ENCODE results near the gene ZMYND19.
"Not testable (repeated sequence)": the region's sequence is repeated elsewhere in the genome, so short reads cannot be mapped to it uniquely, and the experiment has no call there.

The ZMYND19 gene

GRCh38 chr9:137552022-137552768 lies 38.1 kb downstream of the ZMYND19 start:
- Histone ChIP-seq H3K36me3 (replicated peaks; ENCODE audit: insufficient read depth, low read length) (no peaks in the 10 kb centered on the region), H3K9ac (ENCODE audit: low read length) (peak overlapping the region; percentile 78), H3K4me2 (ENCODE audit: low read depth, low read length) (peak overlapping the region; percentile 77), H3K9me2 (replicated peaks; ENCODE audit: insufficient read depth, low read length) (no peaks in the 10 kb centered on the region), H3K27me3 (replicated peaks; ENCODE audit: insufficient read depth, low read length) (no peaks in the 10 kb centered on the region), H3F3A (ENCODE audit: insufficient read depth, low read length) (peaks cover 25% of the 10 kb centered on the region), H4K20me1 (ENCODE audit: insufficient read depth, low read length) (no peaks in the 10 kb centered on the region), H3K79me2 (ENCODE audit: low read length) (peaks cover 8% of the 10 kb centered on the region), H3K9me3 (replicated peaks; ENCODE audit: insufficient read depth, low read length) (no peaks in the 10 kb centered on the region), H3K4me3 (ENCODE audit: low read length) (peak overlapping the region; percentile 95), H2AFZ (ENCODE audit: low read length) (peak overlapping the region; percentile 89), H3K4me1 (ENCODE audit: low read length) (no peaks in the 10 kb centered on the region), H3K27ac (ENCODE audit: low read length) (peak overlapping the region; percentile 42; the same call in 1 of the 2 replicates)
- DNase-seq: no peak
- no peak for TF ChIP-seq EZH2 (optimal IDR thresholded peaks at IDR 0.05; ENCODE audit: low read depth, low read length)
- TF ChIP-seq, protein P1, sequence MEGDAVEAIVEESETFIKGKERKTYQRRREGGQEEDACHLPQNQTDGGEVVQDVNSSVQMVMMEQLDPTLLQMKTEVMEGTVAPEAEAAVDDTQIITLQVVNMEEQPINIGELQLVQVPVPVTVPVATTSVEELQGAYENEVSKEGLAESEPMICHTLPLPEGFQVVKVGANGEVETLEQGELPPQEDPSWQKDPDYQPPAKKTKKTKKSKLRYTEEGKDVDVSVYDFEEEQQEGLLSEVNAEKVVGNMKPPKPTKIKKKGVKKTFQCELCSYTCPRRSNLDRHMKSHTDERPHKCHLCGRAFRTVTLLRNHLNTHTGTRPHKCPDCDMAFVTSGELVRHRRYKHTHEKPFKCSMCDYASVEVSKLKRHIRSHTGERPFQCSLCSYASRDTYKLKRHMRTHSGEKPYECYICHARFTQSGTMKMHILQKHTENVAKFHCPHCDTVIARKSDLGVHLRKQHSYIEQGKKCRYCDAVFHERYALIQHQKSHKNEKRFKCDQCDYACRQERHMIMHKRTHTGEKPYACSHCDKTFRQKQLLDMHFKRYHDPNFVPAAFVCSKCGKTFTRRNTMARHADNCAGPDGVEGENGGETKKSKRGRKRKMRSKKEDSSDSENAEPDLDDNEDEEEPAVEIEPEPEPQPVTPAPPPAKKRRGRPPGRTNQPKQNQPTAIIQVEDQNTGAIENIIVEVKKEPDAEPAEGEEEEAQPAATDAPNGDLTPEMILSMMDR (IDR thresholded peaks at IDR 0.05; ENCODE audit: low read length): no peak

GRCh38 chr9:137551264-137552021 lies 38.9 kb downstream of the ZMYND19 start, which contains the start of gene MRPL41:
MRPL41 (plus strand) TSS chr9:137551879; CDS start chr9:137552082, 203 bp downstream.
- H2AFZ ChIP-seq (ENCODE audit: low read length): peak within 1 kb of the TSS; percentile 89

GRCh38 chr9:137550958-137551263 lies 39.4 kb downstream of the ZMYND19 start:
- H3K9me2 ChIP-seq (replicated peaks; ENCODE audit: insufficient read depth, low read length); H4K20me1 ChIP-seq (ENCODE audit: insufficient read depth, low read length); H3K4me1 ChIP-seq (ENCODE audit: low read length); H3K27ac ChIP-seq (ENCODE audit: low read length); H3K79me2 ChIP-seq (ENCODE audit: low read length); H3K36me3 ChIP-seq (replicated peaks; ENCODE audit: insufficient read depth, low read length); DNase-seq; H3K9me3 ChIP-seq (replicated peaks; ENCODE audit: insufficient read depth, low read length); H3K27me3 ChIP-seq (replicated peaks; ENCODE audit: insufficient read depth, low read length): not testable (repeated sequence)
- H2AFZ ChIP-seq (ENCODE audit: low read length): peak overlapping the region; percentile 88
- peak overlapping the region; percentile 72 for H3K4me3 ChIP-seq (ENCODE audit: low read length)
- peak overlapping the region; percentile 81 for H3K4me2 ChIP-seq (ENCODE audit: low read depth, low read length)
- H3F3A ChIP-seq (ENCODE audit: insufficient read depth, low read length): peaks cover 25% of the 10 kb centered on the region
- H3K9ac ChIP-seq (ENCODE audit: low read length): peak overlapping the region; percentile 33; the same call in 1 of the 2 replicates

More at GRCh38 chr9:137551264-137552021, 38.9 kb downstream of the ZMYND19 start, which contains the start of gene MRPL41:
- Histone ChIP-seq H4K20me1 (ENCODE audit: insufficient read depth, low read length) (no peaks in the 10 kb centered on the region), H3K27me3 (replicated peaks; ENCODE audit: insufficient read depth, low read length) (no peaks in the 10 kb centered on the region), H3K9me2 (replicated peaks; ENCODE audit: insufficient read depth, low read length) (no peaks in the 10 kb centered on the region), H3K36me3 (replicated peaks; ENCODE audit: insufficient read depth, low read length) (no peaks in the 10 kb centered on the region), H3K79me2 (ENCODE audit: low read length) (peaks cover 8% of the 10 kb centered on the region), H3K4me3 (ENCODE audit: low read length) (peak within 1 kb of the TSS; percentile 95), H3K9me3 (replicated peaks; ENCODE audit: insufficient read depth, low read length) (no peaks in the 10 kb centered on the region), H3K9ac (ENCODE audit: low read length) (peak within 1 kb of the TSS; percentile 78), H3K4me2 (ENCODE audit: low read depth, low read length) (peak within 1 kb of the TSS; percentile 81), H3F3A (ENCODE audit: insufficient read depth, low read length) (peaks cover 25% of the 10 kb centered on the region), H3K4me1 (ENCODE audit: low read length) (no peaks in the 10 kb centered on the region), H3K27ac (ENCODE audit: low read length) (peak within 1 kb of the TSS; percentile 42; the same call in 1 of the 2 replicates)
- peak; percentile 93 for DNase-seq
- no peak for TF ChIP-seq EZH2 (optimal IDR thresholded peaks at IDR 0.05; ENCODE audit: low read depth, low read length)
- TF ChIP-seq EZH2phosphoT487 (IDR thresholded peaks at IDR 0.05; ENCODE audit: low read length): no peak
- TF ChIP-seq, protein P1 (IDR thresholded peaks at IDR 0.05; ENCODE audit: low read length): no peak

All from MM.1S (cell line).